ENCODE measurements around the gene MBTD1. TPM values are rescaled to one million over a fixed set of nuclear protein-coding genes. Genes with fewer than 3 reads are reported as not detected.

Gene MBTD1
- total and polyA plus RNA-seq, 2 of the 8 experiments (the other 6 are each of a cell fraction or from before 2014, with no cell fraction given): 20.3 to 51.4 TPM

DNA sequence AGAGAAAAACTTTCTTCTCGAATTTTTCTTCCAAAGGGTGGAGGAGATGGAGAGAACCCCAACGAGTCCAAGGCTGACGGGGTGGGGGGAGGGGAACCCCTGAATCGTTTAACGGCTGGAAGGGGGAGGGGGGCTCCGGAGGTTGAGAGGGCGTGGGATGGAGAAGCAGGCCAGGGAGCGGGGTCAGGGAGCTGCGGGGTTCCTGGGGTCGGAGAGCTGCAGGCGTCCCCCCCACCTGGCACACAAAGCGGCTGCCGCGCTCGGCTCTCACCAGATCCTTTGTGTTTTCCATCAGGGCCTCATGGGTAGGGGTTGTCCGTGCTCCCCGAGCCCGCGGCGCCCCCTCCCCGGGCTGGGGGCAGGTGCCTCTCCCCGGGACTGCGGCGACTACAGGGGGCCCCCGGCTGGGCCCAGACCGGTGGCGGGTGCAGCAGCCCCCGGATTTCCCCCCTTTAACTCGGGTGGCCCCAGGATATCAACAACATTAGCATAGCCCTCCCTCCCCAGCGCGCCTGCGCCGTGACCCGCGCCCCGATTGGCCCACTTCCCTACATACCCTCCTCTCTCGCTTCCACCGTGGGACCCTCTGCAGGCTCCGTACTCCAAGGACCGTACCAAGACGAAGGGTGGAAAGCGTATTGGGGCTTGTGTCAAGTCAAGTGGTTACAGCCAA is at the start of gene MBTD1 (continued):
- TF ChIP-seq TBP (IDR thresholded peaks at IDR 0.05; ENCODE audit: low read depth, low read length) (peak; percentile 57), GTF2F1 (IDR thresholded peaks at IDR 0.05; ENCODE audit: borderline replicate concordance, low read depth, low read length) (no peak), CREB1 (IDR thresholded peaks at IDR 0.05) (no peak), TEAD4 (IDR thresholded peaks at IDR 0.05; ENCODE audit: low read depth, low read length) (no peak), SRF (IDR thresholded peaks at IDR 0.05; ENCODE audit: low read depth, low read length) (no peak), CBX8 (IDR thresholded peaks at IDR 0.05; ENCODE audit: borderline replicate concordance, low read depth, low read length) (no peak), SIN3A (conservative IDR thresholded peaks at IDR 0.05 in 1 of 2, IDR thresholded peaks at IDR 0.05 in 1 of 2; ENCODE audit: low read depth in 1 of 2, low read length in 2 of 2) (0 out of 4 replicates have a peak, but pooled peaks of 1 of the 2 experiments have one; percentile 56), FOSL1 (IDR thresholded peaks at IDR 0.05; ENCODE audit: insufficient read depth, low read depth, low read length) (no peak), RBBP5 (IDR thresholded peaks at IDR 0.05; ENCODE audit: borderline replicate concordance, low read depth, low read length) (no peak), SP1 (IDR thresholded peaks at IDR 0.05; ENCODE audit: low read depth, low read length) (no peak), TAF1 (IDR thresholded peaks at IDR 0.05; ENCODE audit: low read depth, low read length) (peak; percentile 69), YY1 (IDR thresholded peaks at IDR 0.05; ENCODE audit: low read depth, low read length) (no peak), ASH2L (IDR thresholded peaks at IDR 0.05; ENCODE audit: low read length) (peak; percentile 88)
- TF ChIP-seq, protein P1, sequence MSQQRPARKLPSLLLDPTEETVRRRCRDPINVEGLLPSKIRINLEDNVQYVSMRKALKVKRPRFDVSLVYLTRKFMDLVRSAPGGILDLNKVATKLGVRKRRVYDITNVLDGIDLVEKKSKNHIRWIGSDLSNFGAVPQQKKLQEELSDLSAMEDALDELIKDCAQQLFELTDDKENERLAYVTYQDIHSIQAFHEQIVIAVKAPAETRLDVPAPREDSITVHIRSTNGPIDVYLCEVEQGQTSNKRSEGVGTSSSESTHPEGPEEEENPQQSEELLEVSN (IDR thresholded peaks at IDR 0.05): no peak
